Upper lobe of right lung (tissue), 1 donor: Measurements from ENCODE around the gene TAF4. TPM values are rescaled to one million over a fixed set of nuclear protein-coding genes. Genes with fewer than 3 reads are reported as not detected.

ENCODE experiments used
- ATAC-seq: fragments of 200-7000 bp; cut with Tn5 transposase; one replicate; pipeline ENCODE4 v1.9.1; 2020; ENCODE audit warnings: mild to moderate bottlenecking, moderate library complexity
- DNase-seq: peaks from one replicate; pipeline ENCODE4 v3.0.0-alpha.2; 2020
- H3K27ac ChIP-seq: fragments of 200-600 bp; one replicate; pipeline ENCODE4 v1.8.0; 2022
- H3K27me3 ChIP-seq: fragments of 200-600 bp; one replicate; pipeline ENCODE4 v1.8.0; 2022; ENCODE audit warnings: mild to moderate bottlenecking
- H3K36me3 ChIP-seq: fragments of 200-600 bp; one replicate; pipeline ENCODE4 v1.8.0; 2022
- H3K4me1 ChIP-seq: fragments of 200-600 bp; one replicate; pipeline ENCODE4 v1.8.0; 2022
- H3K4me3 ChIP-seq: fragments of 200-600 bp; one replicate; pipeline ENCODE4 v1.8.0; 2022; ENCODE audit warnings: mild to moderate bottlenecking
- H3K9me3 ChIP-seq: fragments of 200-600 bp; one replicate; pipeline ENCODE4 v1.8.0; 2022
- intact Hi-C: fragments of 100-400 bp; cut with DNase I; formaldehyde crosslinking; loops from one replicate; pipeline ENCODE4 v1.11.0; 2022
- total RNA-seq: library from RNA; stranded (reverse); fragmentation: NEBNext Ultra II Directional; extraction: Animal tissue kit (Norgen Biotek cat#: 25700); gene quantifications from one replicate; pipeline ENCODE4 v1.2.1, GENCODE V29; 2021
- TF ChIP-seq, protein P1 (sequence below): fragments of 200-600 bp; IDR thresholded peaks from one replicate; pipeline ENCODE4 v1.8.0; 2022; ENCODE audit warnings: antibody characterized with exemption
- donor health status: DM: no; HTN: yes; CAD: no; lungs with severe emphysema.

TAF4 gene
- total RNA-seq, 1 donor from 2014 or later = 19.6 TPM

DNA sequence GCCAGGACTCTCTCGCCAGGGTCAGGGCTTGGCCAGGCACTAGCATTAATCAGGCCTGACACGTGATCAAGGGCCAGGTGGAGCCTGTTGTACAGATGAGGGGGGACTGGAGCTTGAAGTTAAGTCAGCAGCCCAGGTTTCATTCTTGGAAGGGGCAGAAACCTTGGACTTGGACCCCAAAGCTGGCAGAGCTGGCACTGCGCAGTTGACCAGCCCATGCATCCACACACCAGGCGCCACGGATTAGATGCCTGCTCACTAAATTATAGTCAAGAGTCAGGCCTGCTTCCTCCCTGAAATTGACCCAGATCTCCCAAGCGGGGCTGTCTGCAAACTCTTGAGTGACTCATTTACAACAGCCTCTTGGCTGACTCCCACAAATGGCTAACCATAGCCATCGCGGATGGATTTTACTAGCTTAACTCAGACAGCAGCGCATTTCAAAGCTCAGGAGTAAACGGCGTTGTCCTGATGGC lies 4.1 kb upstream of the TAF4 start:
- Histone ChIP-seq H3K27me3 (no peaks in the 10 kb centered on the region), H3K36me3 (no peaks in the 10 kb centered on the region), H3K9me3 (no peaks in the 10 kb centered on the region), H3K4me1 (peaks cover 11% of the 10 kb centered on the region), H3K27ac (no peak overlapping the region), H3K4me3 (no peak overlapping the region)
- TF ChIP-seq, protein P1, sequence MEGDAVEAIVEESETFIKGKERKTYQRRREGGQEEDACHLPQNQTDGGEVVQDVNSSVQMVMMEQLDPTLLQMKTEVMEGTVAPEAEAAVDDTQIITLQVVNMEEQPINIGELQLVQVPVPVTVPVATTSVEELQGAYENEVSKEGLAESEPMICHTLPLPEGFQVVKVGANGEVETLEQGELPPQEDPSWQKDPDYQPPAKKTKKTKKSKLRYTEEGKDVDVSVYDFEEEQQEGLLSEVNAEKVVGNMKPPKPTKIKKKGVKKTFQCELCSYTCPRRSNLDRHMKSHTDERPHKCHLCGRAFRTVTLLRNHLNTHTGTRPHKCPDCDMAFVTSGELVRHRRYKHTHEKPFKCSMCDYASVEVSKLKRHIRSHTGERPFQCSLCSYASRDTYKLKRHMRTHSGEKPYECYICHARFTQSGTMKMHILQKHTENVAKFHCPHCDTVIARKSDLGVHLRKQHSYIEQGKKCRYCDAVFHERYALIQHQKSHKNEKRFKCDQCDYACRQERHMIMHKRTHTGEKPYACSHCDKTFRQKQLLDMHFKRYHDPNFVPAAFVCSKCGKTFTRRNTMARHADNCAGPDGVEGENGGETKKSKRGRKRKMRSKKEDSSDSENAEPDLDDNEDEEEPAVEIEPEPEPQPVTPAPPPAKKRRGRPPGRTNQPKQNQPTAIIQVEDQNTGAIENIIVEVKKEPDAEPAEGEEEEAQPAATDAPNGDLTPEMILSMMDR = no peak
- ATAC-seq = no peak
- no peak for DNase-seq
- intact Hi-C loops = no loop called here

DNA sequence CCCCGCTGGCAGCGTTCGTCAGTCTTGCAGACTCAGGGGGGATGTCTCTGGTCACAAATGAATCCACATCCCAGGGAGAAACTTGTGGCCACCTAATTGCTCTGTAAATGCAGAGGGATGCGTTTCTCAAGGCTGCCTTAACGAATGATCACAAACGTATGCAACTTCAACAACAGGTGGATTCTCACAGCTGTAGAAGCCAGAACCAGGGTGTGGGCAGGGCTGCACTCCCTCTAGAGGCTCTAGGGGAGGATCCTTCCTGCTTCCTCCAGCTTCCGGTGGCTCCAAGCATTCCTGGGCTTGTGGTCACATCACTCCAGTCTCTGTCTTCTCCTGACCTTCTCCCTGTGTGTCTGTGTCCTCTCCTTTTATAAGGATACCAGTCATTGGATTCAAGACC lies 3.3 kb upstream of the TAF4 start:
- Histone ChIP-seq H3K4me3 (no peak overlapping the region), H3K27me3 (no peaks in the 10 kb centered on the region), H3K4me1 (peaks cover 14% of the 10 kb centered on the region), H3K9me3 (no peaks in the 10 kb centered on the region), H3K36me3 (no peaks in the 10 kb centered on the region), H3K27ac (no peak overlapping the region)
- intact Hi-C loops = no loop called here
- TF ChIP-seq, protein P1 = no peak
- no peak for ATAC-seq
- no peak for DNase-seq

DNA sequence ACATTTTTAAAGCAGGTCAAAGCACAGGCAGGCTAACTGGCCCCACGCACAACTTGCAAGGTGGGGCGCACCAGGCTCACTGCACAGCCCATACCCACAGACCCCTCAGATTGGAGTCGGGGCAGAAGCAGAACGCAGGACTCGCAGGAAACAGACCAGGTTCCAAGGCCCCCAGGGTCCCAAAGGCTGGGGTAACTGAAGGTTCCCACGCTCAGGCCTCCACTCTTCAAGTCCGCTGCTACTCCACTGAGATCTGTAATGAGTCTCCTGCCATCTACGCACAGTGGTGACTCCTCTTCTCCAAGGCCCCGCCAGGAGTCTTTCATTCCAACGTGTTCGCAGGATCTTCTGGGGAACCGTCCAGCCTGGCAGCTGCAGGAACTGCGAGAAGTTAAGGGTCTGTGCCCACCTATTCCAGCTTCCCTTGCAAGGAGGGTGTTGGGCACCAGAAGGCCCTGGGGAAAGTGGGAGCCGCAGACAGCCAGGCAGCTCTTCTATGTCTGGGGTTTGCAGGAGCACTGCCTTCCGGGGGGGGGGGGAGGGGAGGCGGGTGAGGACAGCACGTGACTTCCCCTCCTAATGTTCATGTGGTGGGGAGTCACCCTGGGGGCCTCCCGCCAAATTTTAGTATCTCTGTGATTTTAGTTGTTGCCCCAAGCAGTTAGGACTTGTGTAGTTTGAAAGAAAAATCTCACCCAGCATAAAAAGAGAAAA lies 2.0 kb upstream of the TAF4 start:
- Histone ChIP-seq H3K27me3 (no peaks in the 10 kb centered on the region), H3K4me3 (no peak overlapping the region), H3K4me1 (peaks cover 25% of the 10 kb centered on the region), H3K36me3 (no peaks in the 10 kb centered on the region), H3K9me3 (no peaks in the 10 kb centered on the region), H3K27ac (no peak overlapping the region)
- TF ChIP-seq, protein P1 = no peak
- DNase-seq (no peak), ATAC-seq (no peak)
- intact Hi-C loops = no loop called here

DNA sequence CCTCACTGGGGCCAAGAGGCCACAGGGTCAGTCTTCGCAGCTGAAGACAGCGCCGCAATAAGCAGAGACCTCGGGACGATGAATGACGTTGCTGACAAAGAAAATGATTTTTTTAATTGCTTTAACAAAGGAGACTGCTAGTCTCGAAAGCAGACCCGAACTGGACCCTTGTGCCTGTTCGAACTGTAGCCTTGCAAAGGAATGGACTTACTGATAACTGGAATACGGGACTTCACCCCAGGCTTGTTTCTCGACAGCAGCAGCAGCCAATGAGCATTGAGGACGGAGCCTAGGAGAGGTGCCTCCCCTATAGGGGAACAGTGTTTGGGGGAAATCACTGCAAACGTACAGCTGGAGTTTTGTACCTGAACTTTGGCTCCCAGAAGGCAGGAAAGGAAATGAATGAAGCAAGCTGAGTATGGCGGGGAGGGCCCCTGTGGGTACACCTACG lies 1.3 kb upstream of the TAF4 start:
- DNase-seq (no peak), ATAC-seq (peak; percentile 2)
- Histone ChIP-seq H3K9me3 (no peaks in the 10 kb centered on the region), H3K4me1 (peaks cover 30% of the 10 kb centered on the region), H3K27ac (peak overlapping the region; percentile 91), H3K27me3 (no peaks in the 10 kb centered on the region), H3K36me3 (no peaks in the 10 kb centered on the region), H3K4me3 (peak overlapping the region; percentile 73)
- TF ChIP-seq, protein P1 = no peak
- intact Hi-C loops = no loop called here

DNA sequence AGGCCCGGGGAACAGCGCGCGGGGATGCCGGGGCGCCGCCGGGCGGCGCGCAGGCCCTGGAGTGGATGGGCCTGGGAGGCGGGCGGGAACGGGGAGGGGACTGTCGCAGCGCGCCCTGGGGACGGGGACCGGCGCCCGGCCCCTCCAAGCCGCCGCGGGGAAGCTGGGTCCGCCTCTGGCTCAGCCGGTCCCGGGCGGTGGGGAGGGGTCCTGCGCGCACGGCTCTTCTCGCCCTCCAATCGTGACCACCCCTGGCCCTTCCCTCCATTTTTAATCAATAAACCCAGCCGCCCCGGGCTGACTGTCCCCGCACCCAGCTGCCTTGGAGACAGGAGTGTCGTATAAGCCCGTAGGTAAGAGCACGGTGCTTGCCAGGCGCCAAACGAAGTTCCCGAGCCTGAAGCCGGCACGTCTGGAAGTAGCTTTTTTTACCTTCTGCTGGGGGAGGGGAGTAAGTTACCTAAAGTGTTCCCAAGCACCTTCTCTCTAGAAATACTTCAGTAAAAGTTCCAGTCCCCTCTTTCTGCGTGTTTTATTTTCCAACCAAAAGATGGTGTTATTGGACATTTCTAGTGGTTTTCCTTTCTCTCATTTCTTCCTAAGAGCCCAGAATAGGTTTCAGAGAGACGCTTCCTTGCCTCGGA lies 780 bp upstream of the TAF4 start:
- Histone ChIP-seq H3K27me3 (no peaks in the 10 kb centered on the region), H3K4me3 (peak overlapping the region; percentile 73), H3K9me3 (no peaks in the 10 kb centered on the region), H3K36me3 (no peaks in the 10 kb centered on the region), H3K27ac (peak overlapping the region; percentile 91), H3K4me1 (peaks cover 30% of the 10 kb centered on the region)
- peak; percentile 81 for DNase-seq
- intact Hi-C loops = no loop called here
- ATAC-seq = peak; percentile 50
- TF ChIP-seq, protein P1 = no peak
